ENCODE results near the gene MTA3. TPM values are rescaled to one million over a fixed set of nuclear protein-coding genes. Genes with fewer than 3 reads are reported as not detected.

Gene MTA3
- total RNA-seq, 1 donor from 2014 or later = 25.8 TPM

DNA sequence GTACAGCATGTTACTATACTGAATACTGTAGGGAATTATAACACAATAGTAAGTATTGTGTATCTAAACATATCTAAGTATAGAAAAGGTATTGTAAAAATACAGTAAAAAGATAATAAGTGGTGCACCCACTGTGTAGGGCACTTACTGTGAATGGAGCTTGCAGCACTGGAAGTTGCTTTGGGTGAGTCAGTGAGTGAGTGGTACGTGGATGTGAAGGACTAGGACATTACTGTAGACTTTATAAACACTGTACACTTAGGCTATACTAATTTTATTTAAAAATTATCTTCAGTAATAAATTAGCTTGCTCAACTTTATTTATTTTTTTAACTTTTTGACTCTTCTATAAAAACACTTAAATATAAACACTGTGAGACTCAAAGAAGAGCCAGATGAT is 82.6 kb downstream of the MTA3 start:
- DNase-seq (ENCODE audit: low read depth) = no peak
- no peaks in the 10 kb centered on the region for H3K36me3 ChIP-seq (ENCODE audit: control insufficient read depth, insufficient read depth, low read length)
- H3K27me3 ChIP-seq (ENCODE audit: control insufficient read depth, insufficient read depth, low read length) = no peaks in the 10 kb centered on the region
- TF ChIP-seq, protein P1, sequence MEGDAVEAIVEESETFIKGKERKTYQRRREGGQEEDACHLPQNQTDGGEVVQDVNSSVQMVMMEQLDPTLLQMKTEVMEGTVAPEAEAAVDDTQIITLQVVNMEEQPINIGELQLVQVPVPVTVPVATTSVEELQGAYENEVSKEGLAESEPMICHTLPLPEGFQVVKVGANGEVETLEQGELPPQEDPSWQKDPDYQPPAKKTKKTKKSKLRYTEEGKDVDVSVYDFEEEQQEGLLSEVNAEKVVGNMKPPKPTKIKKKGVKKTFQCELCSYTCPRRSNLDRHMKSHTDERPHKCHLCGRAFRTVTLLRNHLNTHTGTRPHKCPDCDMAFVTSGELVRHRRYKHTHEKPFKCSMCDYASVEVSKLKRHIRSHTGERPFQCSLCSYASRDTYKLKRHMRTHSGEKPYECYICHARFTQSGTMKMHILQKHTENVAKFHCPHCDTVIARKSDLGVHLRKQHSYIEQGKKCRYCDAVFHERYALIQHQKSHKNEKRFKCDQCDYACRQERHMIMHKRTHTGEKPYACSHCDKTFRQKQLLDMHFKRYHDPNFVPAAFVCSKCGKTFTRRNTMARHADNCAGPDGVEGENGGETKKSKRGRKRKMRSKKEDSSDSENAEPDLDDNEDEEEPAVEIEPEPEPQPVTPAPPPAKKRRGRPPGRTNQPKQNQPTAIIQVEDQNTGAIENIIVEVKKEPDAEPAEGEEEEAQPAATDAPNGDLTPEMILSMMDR (IDR thresholded peaks at IDR 0.05; ENCODE audit: insufficient read depth, low read length, poor library complexity, severe bottlenecking) = no peak
- no peak overlapping the region for H3K4me3 ChIP-seq (ENCODE audit: low read depth, low read length)

DNA sequence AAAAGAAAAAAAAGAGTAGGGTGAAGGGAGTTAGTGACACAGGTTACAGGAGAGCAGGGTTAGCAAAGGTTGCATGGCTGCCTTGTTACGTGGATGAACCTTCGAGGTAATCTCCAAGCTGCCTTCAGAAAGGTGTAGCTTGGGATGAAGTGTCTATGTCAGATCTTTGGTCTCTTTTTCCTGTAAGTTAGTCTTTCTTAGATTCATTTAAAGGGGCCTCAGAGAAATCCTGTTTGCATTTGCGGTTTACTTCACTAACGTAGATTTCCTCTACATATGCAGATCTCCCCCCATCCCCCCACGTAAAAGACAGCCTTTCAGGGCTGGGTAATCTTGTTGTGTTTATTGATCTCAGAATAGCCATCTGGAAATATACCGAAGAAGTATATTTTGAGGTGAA is 83.7 kb downstream of the MTA3 start:
- no peaks in the 10 kb centered on the region for H3K27me3 ChIP-seq (ENCODE audit: control insufficient read depth, insufficient read depth, low read length)
- TF ChIP-seq, protein P1 (IDR thresholded peaks at IDR 0.05; ENCODE audit: insufficient read depth, low read length, poor library complexity, severe bottlenecking) = no peak
- DNase-seq (ENCODE audit: low read depth) = no peak
- H3K36me3 ChIP-seq (ENCODE audit: control insufficient read depth, insufficient read depth, low read length) = no peaks in the 10 kb centered on the region
- H3K4me3 ChIP-seq (ENCODE audit: low read depth, low read length) = no peak overlapping the region

DNA sequence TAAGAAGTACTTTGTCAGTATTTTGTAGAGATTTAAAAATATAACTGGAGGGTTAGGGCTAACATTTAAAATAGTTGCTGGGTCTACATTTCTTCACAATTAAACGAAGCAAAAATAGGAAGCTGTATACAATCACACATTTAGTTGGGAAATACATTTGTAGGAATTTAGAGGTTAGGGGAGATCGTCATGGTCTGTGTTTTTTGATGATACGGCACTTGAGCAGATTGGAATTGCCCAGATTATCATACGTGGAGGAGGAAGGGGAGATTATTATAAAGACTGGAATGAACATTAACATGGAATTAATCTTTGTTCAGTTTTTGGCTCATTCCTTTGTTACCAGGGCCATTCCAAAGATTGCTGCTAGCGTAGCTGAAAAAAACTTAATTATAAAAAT is 84.6 kb downstream of the MTA3 start:
- TF ChIP-seq, protein P1 (IDR thresholded peaks at IDR 0.05; ENCODE audit: insufficient read depth, low read length, poor library complexity, severe bottlenecking) = no peak
- DNase-seq (ENCODE audit: low read depth) = no peak
- H3K4me3 ChIP-seq (ENCODE audit: low read depth, low read length) = no peak overlapping the region
- no peaks in the 10 kb centered on the region for H3K36me3 ChIP-seq (ENCODE audit: control insufficient read depth, insufficient read depth, low read length)
- no peaks in the 10 kb centered on the region for H3K27me3 ChIP-seq (ENCODE audit: control insufficient read depth, insufficient read depth, low read length)

DNA sequence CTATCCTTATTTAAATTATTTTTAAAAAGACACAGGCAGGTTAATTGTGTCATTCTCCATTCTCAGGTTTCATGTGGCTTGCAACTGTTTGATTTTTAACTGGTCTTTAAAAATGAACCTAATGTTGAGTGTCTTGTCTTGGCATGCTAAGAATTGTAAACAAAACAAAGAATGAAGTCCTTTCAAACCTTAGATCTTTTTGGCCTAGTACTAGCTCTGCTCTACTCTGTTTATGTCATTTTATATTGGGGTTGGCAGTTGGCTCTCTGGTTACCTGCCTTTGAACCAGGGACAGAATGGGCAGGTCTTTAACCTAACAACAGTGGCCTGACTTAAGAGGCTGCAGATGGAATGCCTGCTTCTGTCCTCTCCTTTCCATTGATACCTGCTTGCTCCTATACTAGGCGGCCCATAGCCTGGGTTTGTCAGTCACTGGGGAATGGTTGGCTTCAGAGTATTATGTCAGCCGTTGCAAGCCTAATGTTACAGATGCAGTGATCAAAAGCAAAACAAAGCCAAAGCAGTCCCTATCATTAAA is 85.5 kb downstream of the MTA3 start:
- TF ChIP-seq, protein P1 (IDR thresholded peaks at IDR 0.05; ENCODE audit: insufficient read depth, low read length, poor library complexity, severe bottlenecking) = no peak
- Histone ChIP-seq H3K4me3 (ENCODE audit: low read depth, low read length) (no peak overlapping the region), H3K27me3 (ENCODE audit: control insufficient read depth, insufficient read depth, low read length) (no peaks in the 10 kb centered on the region), H3K36me3 (ENCODE audit: control insufficient read depth, insufficient read depth, low read length) (no peaks in the 10 kb centered on the region)
- no peak for DNase-seq (ENCODE audit: low read depth)

- no peak for DNase-seq (ENCODE audit: low read depth)
- TF ChIP-seq, protein P1 (IDR thresholded peaks at IDR 0.05; ENCODE audit: insufficient read depth, low read length, poor library complexity, severe bottlenecking) = no peak
- H3K27me3 ChIP-seq (ENCODE audit: control insufficient read depth, insufficient read depth, low read length) = no peaks in the 10 kb centered on the region
- no peaks in the 10 kb centered on the region for H3K36me3 ChIP-seq (ENCODE audit: control insufficient read depth, insufficient read depth, low read length)
- H3K4me3 ChIP-seq (ENCODE audit: low read depth, low read length) = no peak overlapping the region
Observed at GRCh38 chr2:42658306-42658705, 89.9 kb downstream of the MTA3 start.

DNA sequence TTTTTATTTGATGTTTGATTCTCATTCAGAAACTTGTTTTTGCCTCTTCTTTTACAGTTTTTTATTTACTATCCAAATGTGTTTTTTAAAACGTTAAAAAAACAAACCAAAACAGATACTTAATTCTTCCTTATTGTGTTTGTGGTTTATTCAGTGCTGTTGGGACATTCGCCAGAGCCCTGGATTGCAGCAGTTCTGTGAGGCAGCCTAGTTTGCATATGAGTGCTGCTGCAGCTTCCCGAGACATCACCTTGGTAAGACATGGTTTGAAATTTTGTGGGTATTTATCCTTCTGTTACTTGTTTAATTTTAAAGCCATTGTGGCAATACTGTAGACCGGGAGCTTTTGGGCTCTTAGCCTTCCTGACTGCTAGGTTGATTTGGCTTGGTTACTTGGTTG is 91.2 kb downstream of the MTA3 start:
- Histone ChIP-seq H3K36me3 (ENCODE audit: control insufficient read depth, insufficient read depth, low read length) (no peaks in the 10 kb centered on the region), H3K27me3 (ENCODE audit: control insufficient read depth, insufficient read depth, low read length) (no peaks in the 10 kb centered on the region), H3K4me3 (ENCODE audit: low read depth, low read length) (no peak overlapping the region)
- no peak for DNase-seq (ENCODE audit: low read depth)
- TF ChIP-seq, protein P1 (IDR thresholded peaks at IDR 0.05; ENCODE audit: insufficient read depth, low read length, poor library complexity, severe bottlenecking) = no peak

Measured in kidney epithelial cell (primary cell).